Upper lobe of left lung (tissue), 4 donors: ENCODE measurements around the gene MPC1.

ENCODE experiments used
- POLR2A ChIP-seq, 4 donors: fragments of 450-650 bp; IDR thresholded peaks; one replicate each; pipeline ENCODE4 v1.5.1; 2016 to 2017; ENCODE audit warnings: antibody characterized with exemption in 4 of 4, mild to moderate bottlenecking in 2 of 4
- TF ChIP-seq, protein P1 (sequence below), 6 experiments: fragments of 450-650 bp in 4 of 6; fragments of 200-600 bp in 2 of 6; sonication (generic) in 2 of 6; IDR thresholded peaks; one replicate each; pipeline ENCODE4 v1.5.1; 2016 to 2019; ENCODE audit warnings: antibody characterized with exemption in 6 of 6

DNA sequence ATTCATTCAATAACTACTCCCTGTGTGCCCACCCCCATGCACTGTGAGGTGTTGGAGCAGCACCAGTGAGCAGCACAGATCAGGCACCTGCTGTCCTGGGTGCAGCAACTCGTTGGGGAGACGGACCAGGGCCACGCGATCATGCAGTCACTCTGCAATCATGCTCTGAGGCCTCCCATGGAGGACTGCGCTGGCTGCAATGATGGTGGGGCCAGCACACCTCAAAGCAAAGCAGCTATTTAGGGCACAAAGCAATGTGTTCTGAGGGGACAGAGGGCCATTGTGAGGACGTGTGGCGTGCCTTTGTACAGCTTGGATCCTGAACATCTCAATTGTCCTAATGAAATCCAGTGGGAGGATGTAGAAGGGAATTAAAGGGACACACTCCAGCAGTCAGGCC lies 41.0 kb upstream of the MPC1 start:
- TF ChIP-seq, protein P1, sequence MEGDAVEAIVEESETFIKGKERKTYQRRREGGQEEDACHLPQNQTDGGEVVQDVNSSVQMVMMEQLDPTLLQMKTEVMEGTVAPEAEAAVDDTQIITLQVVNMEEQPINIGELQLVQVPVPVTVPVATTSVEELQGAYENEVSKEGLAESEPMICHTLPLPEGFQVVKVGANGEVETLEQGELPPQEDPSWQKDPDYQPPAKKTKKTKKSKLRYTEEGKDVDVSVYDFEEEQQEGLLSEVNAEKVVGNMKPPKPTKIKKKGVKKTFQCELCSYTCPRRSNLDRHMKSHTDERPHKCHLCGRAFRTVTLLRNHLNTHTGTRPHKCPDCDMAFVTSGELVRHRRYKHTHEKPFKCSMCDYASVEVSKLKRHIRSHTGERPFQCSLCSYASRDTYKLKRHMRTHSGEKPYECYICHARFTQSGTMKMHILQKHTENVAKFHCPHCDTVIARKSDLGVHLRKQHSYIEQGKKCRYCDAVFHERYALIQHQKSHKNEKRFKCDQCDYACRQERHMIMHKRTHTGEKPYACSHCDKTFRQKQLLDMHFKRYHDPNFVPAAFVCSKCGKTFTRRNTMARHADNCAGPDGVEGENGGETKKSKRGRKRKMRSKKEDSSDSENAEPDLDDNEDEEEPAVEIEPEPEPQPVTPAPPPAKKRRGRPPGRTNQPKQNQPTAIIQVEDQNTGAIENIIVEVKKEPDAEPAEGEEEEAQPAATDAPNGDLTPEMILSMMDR (IDR thresholded peaks at IDR 0.05): no peak
- TF ChIP-seq POLR2A (IDR thresholded peaks at IDR 0.05): no peak
